ENCODE results near the gene IL3RA.
"Not testable (repeated sequence)": the region's sequence is repeated elsewhere in the genome, so short reads cannot be mapped to it uniquely, and the experiment has no call there.

The IL3RA gene

GRCh38 chrX:1397441-1398270, 61.1 kb downstream of the IL3RA start:
- DNase-seq (ENCODE audit: low read depth in 2 of 2, low spot score in 1 of 2), result no peak

GRCh38 chrX:1398431-1399340, 62.1 kb downstream of the IL3RA start:
- DNase-seq (ENCODE audit: low read depth in 2 of 2, low spot score in 1 of 2), result no peak

- DNase-seq (ENCODE audit: low read depth in 2 of 2, low spot score in 1 of 2), result no peak
Measured at GRCh38 chrX:1400049-1400448, 63.5 kb downstream of the IL3RA start.

GRCh38 chrX:1400742-1401471, 64.3 kb downstream of the IL3RA start:
- no peak for DNase-seq (ENCODE audit: low read depth in 2 of 2, low spot score in 1 of 2)

GRCh38 chrX:1401611-1402430, 65.2 kb downstream of the IL3RA start:
- DNase-seq (ENCODE audit: low read depth in 2 of 2, low spot score in 1 of 2), result no peak

- no peak for DNase-seq (ENCODE audit: low read depth in 2 of 2, low spot score in 1 of 2)
Measured at GRCh38 chrX:1403228-1403627, 66.6 kb downstream of the IL3RA start.

- not testable (repeated sequence) for DNase-seq (ENCODE audit: low read depth in 2 of 2, low spot score in 1 of 2)
Measured at GRCh38 chrX:1403867-1404266, 67.3 kb downstream of the IL3RA start.

- DNase-seq (ENCODE audit: low read depth in 2 of 2, low spot score in 1 of 2), result not testable (repeated sequence)
Measured at GRCh38 chrX:1405769-1406168, 69.2 kb downstream of the IL3RA start.

GRCh38 chrX:1407035-1407434, 70.5 kb downstream of the IL3RA start:
- DNase-seq (ENCODE audit: low read depth in 2 of 2, low spot score in 1 of 2), result no peak

GRCh38 chrX:1411326-1411725, 74.7 kb downstream of the IL3RA start:
- DNase-seq (ENCODE audit: low read depth in 2 of 2, low spot score in 1 of 2), result no peak

GRCh38 chrX:1412551-1413161, 76.1 kb downstream of the IL3RA start:
- DNase-seq (ENCODE audit: low read depth in 2 of 2, low spot score in 1 of 2), result no peak

- DNase-seq (ENCODE audit: low read depth in 2 of 2, low spot score in 1 of 2), result no peak
Measured at GRCh38 chrX:1416327-1416784, 79.8 kb downstream of the IL3RA start.

- DNase-seq (ENCODE audit: low read depth in 2 of 2, low spot score in 1 of 2), result no peak
Measured at GRCh38 chrX:1416965-1417760, 80.6 kb downstream of the IL3RA start.

GRCh38 chrX:1417921-1418771, 81.6 kb downstream of the IL3RA start:
- no peak for DNase-seq (ENCODE audit: low read depth in 2 of 2, low spot score in 1 of 2)

GRCh38 chrX:1418901-1419544, 82.4 kb downstream of the IL3RA start:
- no peak for DNase-seq (ENCODE audit: low read depth in 2 of 2, low spot score in 1 of 2)

GRCh38 chrX:1419545-1420355, 83.2 kb downstream of the IL3RA start:
- DNase-seq (ENCODE audit: low read depth in 2 of 2, low spot score in 1 of 2), result no peak

- no peak for DNase-seq (ENCODE audit: low read depth in 2 of 2, low spot score in 1 of 2)
Measured at GRCh38 chrX:1420371-1420770, 83.8 kb downstream of the IL3RA start.

Data from stimulated activated CD8-positive, alpha-beta memory T cell treated with anti-CD3 and anti-CD28 coated beads, Interleukin-4, amount 100 ng/mL, for 4 hours (primary cell).